Hematopoietic multipotent progenitor cell treated with erythropoietin and hydrocortisone succinate and interleukin-3 and kit ligand, for 17 days (in vitro differentiated cells): ENCODE results near the gene CEP55.
"Not testable (repeated sequence)": the region's sequence is repeated elsewhere in the genome, so short reads cannot be mapped to it uniquely, and the experiment has no call there.

ENCODE experiments used
- DNase-seq: peaks from one replicate; pipeline ENCODE4 v3.0.0-alpha.2; 2015; ENCODE audit warnings: low spot score

CEP55 gene

GRCh38 chr10:93513091-93513490 lies 16.7 kb downstream of the CEP55 start:
- DNase-seq, result no peak

GRCh38 chr10:93514521-93514920 lies 18.1 kb downstream of the CEP55 start:
- DNase-seq, result no peak

GRCh38 chr10:93515071-93516005 lies 18.9 kb downstream of the CEP55 start:
- no peak for DNase-seq

GRCh38 chr10:93516006-93516380 lies 19.6 kb downstream of the CEP55 start:
- DNase-seq, result no peak

GRCh38 chr10:93518531-93518930 lies 22.1 kb downstream of the CEP55 start:
- DNase-seq, result no peak

- DNase-seq, result no peak
Measured at GRCh38 chr10:93535293-93535692, 38.9 kb downstream of the CEP55 start.

GRCh38 chr10:93540871-93541270 lies 44.5 kb downstream of the CEP55 start:
- not testable (repeated sequence) for DNase-seq

GRCh38 chr10:93541402-93542357 lies 45.3 kb downstream of the CEP55 start:
- DNase-seq, result no peak

GRCh38 chr10:93542358-93542791 lies 46.0 kb downstream of the CEP55 start:
- no peak for DNase-seq

- DNase-seq, result not testable (repeated sequence)
Measured at GRCh38 chr10:93546995-93547394, 50.6 kb downstream of the CEP55 start.

GRCh38 chr10:93547522-93547921 lies 51.1 kb downstream of the CEP55 start:
- no peak for DNase-seq

GRCh38 chr10:93548376-93549071 lies 52.1 kb downstream of the CEP55 start:
- DNase-seq, result no peak

- DNase-seq, result no peak
Measured at GRCh38 chr10:93550606-93551005, 54.2 kb downstream of the CEP55 start.

GRCh38 chr10:93552780-93553179 lies 56.4 kb downstream of the CEP55 start:
- DNase-seq, result no peak

- no peak for DNase-seq
Measured at GRCh38 chr10:93553482-93554315, 57.3 kb downstream of the CEP55 start.

- no peak for DNase-seq
Measured at GRCh38 chr10:93554316-93554663, 57.9 kb downstream of the CEP55 start.

GRCh38 chr10:93554760-93555432 lies 58.5 kb downstream of the CEP55 start:
- DNase-seq, result peak; percentile 41

GRCh38 chr10:93559490-93559889 lies 63.1 kb downstream of the CEP55 start:
- no peak for DNase-seq

GRCh38 chr10:93560541-93560940 lies 64.1 kb downstream of the CEP55 start:
- no peak for DNase-seq

GRCh38 chr10:93565446-93565845 lies 69.0 kb downstream of the CEP55 start:
- DNase-seq, result no peak
